Activated CD8-positive, alpha-beta memory T cell treated with anti-CD3 and anti-CD28 coated beads, Interleukin-2, amount 10 ng/mL, durations not matched to agents 7 days and 5 days (primary cell): ENCODE results near the gene MRAP. TPM values are rescaled to one million over a fixed set of nuclear protein-coding genes. Genes with fewer than 3 reads are reported as not detected.

Experiments
- ATAC-seq: fragments of 150-1000 bp; cut with Tn5 transposase; one replicate; pipeline ENCODE4 v1.10.0; 2021; ENCODE audit warnings: moderate library complexity
- CTCF ChIA-PET: fragments of 350-600 bp; sonication (Branson Sonifier 250); formaldehyde crosslinking; loops from one replicate; lab custom pipeline; 2021; ENCODE audit warnings: antibody characterized with exemption; lab: Charles Lee
- DNase-seq: peaks from one replicate; pipeline ENCODE4 v3.0.0-alpha.2; 2020
- H3K27ac Mint-ChIP-seq: one replicate; pipeline ENCODE4 v1.8.0; 2021; ENCODE audit warnings: mild to moderate bottlenecking, mixed read lengths
- H3K27me3 Mint-ChIP-seq: one replicate; pipeline ENCODE4 v1.8.0; 2021; ENCODE audit warnings: mixed read lengths
- H3K36me3 Mint-ChIP-seq: one replicate; pipeline ENCODE4 v1.8.0; 2021; ENCODE audit warnings: mild to moderate bottlenecking, mixed read lengths
- H3K4me1 Mint-ChIP-seq: one replicate; pipeline ENCODE4 v1.8.0; 2021; ENCODE audit warnings: mixed read lengths
- H3K4me3 Mint-ChIP-seq: one replicate; pipeline ENCODE4 v1.8.0; 2021; ENCODE audit warnings: mild to moderate bottlenecking, moderate library complexity, mixed read lengths
- H3K9me3 Mint-ChIP-seq: one replicate; pipeline ENCODE4 v1.8.0; 2022; ENCODE audit warnings: low read depth, mixed read lengths
- total RNA-seq, 2 experiments: library from RNA; stranded (reverse); gene quantifications; one replicate each; pipeline ENCODE4 v1.2.3, GENCODE V29; 2021

The MRAP gene
- total RNA-seq, 2 experiments from 2014 or later, result not detected

DNA sequence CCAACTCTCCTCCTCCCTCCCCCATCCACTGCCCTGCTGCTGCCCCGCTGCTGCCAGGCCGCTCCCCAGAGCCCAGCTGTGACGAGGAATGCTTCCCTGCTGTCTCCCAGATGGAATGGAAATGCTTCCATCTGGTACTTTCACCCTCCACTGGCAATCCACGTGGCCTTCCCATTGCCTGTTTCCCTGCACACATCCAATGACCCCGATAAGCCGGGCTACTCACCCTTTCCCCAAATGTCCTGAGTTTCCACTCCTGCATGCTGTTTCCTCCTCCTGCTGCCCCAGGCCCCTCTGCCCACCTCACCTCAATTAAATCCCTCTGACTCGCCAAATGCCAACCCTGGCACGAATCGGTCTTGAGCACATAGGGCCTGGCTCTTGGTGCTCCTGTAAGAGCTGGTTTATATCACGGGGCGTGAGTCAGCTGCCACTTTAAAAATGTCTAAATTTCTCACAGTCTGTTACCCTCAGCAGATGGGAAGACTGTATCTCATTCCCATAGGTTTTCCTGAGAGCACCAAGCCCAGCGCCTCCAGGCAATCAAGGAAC is 36.4 kb downstream of the MRAP start:
- CTCF ChIA-PET, result no interaction called here
- Mint-ChIP-seq H3K27ac (no peak overlapping the region), H3K4me1 (peaks cover 4% of the 10 kb centered on the region), H3K4me3 (no peak overlapping the region), H3K27me3 (no peaks in the 10 kb centered on the region), H3K9me3 (no peaks in the 10 kb centered on the region), H3K36me3 (peaks cover 46% of the 10 kb centered on the region)
- no peak for DNase-seq
- ATAC-seq, result no peak

DNA sequence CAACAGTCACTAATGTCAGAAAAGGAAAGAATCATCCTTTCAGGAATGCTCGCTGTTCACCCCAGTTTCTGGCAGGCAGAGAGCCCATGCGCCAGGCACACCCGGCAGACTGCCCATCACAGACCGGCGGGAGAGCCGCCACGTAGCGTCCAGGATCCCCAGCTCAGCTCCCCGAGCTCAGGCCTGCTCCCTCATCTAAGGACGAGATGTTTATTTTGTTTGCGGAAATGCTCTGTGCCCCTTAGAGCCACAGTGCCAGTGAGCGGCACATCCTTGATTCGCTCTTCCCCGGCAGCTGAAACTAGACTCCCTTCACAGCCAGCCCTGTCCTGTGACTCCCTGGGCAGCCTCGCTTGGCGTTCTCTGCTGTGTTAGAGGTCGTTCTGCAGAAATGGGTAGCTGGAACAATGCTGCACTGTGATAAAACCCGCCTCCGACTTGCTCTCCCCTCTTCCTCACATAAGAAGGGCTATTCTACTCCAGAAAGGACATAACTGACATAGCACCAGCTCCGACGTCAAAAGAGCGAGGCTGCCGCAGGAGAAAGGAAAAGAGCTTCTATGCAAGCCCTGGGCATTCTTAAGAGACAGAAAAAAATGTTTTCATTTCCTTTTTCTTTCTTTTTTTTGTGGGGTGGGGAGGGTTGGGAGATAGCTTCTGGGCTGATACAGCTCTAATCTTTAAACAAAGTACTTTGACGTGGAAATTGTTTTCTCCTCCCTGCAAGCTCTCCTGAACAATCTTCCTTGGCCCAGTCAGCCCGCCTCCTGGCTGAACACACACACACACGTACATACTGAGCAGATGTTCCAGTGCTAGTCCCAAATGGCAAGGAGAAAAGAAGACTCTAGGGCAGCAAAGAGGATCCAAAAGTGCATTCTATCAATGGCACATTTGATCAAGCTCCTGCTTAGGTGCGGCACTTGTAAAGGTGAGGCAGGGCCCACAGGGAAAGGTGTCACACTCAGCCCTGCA is 37.2 kb downstream of the MRAP start:
- peaks cover 43% of the 10 kb centered on the region for H3K36me3 Mint-ChIP-seq

DNA sequence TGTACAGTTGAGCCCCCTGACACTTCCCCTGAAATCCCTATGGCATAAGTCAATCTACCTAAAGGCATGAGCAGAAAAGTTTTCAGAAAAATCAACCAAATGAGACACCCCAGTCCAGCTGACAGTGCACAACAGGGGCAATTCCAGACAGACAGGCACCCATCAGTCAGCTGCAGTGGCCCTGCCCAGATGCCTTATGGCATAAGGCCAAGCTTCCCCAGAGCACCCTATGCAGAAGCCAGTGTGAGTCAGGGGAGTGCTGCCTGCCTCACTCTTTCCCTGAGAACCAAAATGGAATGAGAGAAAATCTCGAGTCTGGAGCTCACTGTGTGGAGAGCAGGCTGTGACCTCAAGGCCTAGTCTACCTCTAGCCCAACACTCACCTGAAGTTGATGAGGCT is 38.1 kb downstream of the MRAP start:
- CTCF ChIA-PET, result interaction anchor here (1.2 kb wide), 1 partner anchor 10 kb away, joined by 3 read pairs; no protein-coding TSS in a partner anchor
- H3K36me3 Mint-ChIP-seq, result peaks cover 39% of the 10 kb centered on the region
- ATAC-seq (no peak), DNase-seq (no peak)
- no peaks in the 10 kb centered on the region for H3K9me3 Mint-ChIP-seq
- H3K4me1 Mint-ChIP-seq, result peaks cover 4% of the 10 kb centered on the region
- H3K27me3 Mint-ChIP-seq, result no peaks in the 10 kb centered on the region
- H3K27ac Mint-ChIP-seq, result no peak overlapping the region
- no peak overlapping the region for H3K4me3 Mint-ChIP-seq

More for the DNA sequence above, 37.2 kb downstream of the MRAP start:
- no peak for DNase-seq
- Mint-ChIP-seq H3K27me3 (no peaks in the 10 kb centered on the region), H3K27ac (no peak overlapping the region), H3K4me1 (peaks cover 4% of the 10 kb centered on the region), H3K9me3 (no peaks in the 10 kb centered on the region), H3K4me3 (no peak overlapping the region)
- ATAC-seq, result no peak
- CTCF ChIA-PET, result interaction anchor here (0.7 to 1.2 kb wide), 2 partner anchors 10 to 17 kb away, joined by 3 read pairs; no protein-coding TSS in a partner anchor

DNA sequence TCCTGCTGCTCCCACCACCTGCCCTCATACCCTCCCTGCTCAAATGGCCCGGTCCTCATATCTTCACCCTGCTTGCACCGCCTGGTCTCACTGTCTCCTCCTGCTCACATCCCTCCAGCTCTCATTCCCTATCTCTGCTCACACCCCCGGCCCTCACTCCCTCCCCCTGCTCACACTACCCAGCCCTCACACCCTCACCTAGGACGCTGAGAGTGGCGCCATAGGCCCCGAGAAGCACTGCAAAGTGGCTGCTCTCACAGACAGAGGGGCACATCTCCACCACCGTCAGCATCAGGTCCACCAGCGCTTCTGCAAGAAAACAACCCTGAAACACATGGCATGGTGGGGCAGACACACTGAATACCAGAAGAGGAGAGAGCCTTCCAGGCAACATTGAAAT is 38.6 kb downstream of the MRAP start:
- CTCF ChIA-PET, result interaction anchor here (1.2 kb wide), 1 partner anchor 9 kb away, joined by 3 read pairs; no protein-coding TSS in a partner anchor

DNA sequence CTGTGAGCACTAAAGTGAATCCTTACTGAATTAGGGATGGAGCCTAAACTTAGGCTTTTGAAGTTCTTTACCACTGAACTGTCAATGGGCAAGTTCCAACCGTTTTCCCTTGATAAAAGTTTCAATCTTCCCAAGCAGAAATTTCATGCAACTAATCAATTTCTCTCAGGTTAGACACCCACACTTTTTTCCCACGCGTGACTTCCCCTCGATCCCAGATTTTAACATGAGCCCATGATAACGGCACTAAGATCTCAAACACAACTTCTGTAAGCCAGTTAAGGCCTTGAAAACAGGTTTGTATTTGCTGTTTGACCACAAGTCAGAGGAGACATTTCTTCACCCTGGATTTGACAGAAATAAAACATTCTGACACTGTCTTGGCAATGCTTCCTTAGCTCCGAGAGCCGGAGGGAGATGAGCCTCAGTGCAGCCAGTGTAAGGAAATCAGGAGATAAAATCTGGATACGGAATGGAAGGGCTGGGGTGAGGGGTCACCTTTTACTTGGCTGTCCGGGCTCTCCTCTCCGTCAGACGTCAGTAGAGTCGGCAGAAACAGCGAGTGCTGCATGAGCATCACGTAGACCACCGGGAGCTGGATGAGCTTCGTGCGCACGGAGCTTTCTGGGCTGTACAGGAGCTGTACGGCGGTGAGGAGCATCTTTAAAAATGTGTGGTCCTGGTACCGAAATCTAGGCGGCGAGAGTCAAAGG is 39.7 kb downstream of the MRAP start:
- H3K27me3 Mint-ChIP-seq, result no peaks in the 10 kb centered on the region
- CTCF ChIA-PET, result interaction anchor here (0.5 to 0.7 kb wide), 2 partner anchors 263 to 335 kb away, joined by 4 to 5 read pairs; no protein-coding TSS in a partner anchor
- ATAC-seq (no peak), DNase-seq (no peak)
- H3K4me1 Mint-ChIP-seq, result peaks cover 4% of the 10 kb centered on the region
- H3K4me3 Mint-ChIP-seq, result no peak overlapping the region
- peaks cover 2% of the 10 kb centered on the region for H3K9me3 Mint-ChIP-seq
- H3K36me3 Mint-ChIP-seq, result peaks cover 37% of the 10 kb centered on the region
- H3K27ac Mint-ChIP-seq, result no peak overlapping the region

More for the DNA sequence above, 38.6 kb downstream of the MRAP start:
- Mint-ChIP-seq H3K36me3 (peaks cover 40% of the 10 kb centered on the region), H3K27me3 (no peaks in the 10 kb centered on the region), H3K9me3 (no peaks in the 10 kb centered on the region), H3K27ac (no peak overlapping the region), H3K4me1 (peaks cover 4% of the 10 kb centered on the region), H3K4me3 (no peak overlapping the region)
- ATAC-seq (no peak), DNase-seq (no peak)

DNA sequence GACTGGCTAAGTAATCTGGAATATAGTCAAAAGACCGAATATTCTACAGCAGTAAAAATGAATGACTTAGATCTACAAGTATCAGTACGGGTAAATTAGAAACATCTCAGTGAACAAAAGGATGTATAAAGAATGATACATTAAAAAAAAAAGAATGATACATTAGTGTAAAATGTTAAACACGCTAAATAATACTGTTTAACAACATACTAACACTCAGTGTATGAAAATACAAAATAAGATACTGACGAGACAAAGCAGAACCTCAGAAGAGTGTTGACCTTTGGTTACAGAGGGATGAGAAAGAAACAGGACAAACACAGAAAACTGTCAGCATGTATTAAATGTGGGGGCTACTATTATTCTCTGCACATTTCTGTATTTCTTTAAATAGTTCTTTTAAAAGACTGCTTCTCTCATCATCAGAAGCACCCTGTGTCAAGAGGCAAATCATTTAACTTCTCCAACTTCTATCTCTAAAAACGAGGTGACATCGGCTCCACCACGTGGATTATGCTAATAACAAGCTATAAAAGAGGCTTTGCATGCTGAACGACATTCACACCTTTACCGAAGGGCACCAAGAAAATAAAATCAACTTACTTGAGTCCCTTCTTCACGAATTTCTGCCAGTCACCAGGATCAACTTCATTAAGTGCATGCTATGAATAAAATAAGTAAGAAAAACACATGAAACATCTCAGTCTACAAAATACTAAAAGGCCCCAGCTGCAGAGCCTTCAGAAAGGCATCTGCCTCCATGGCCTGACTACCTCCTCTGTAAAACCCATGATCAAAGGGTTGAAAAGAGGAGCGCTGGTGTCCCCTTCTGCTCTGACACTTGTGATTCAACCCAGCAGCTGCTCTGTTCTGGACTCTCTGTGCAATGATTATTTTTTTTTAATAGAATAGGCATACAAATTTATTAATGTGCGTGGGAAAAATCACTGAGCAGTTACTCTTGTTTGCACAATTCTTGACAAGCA is 42.5 kb downstream of the MRAP start:
- Mint-ChIP-seq H3K27me3 (no peaks in the 10 kb centered on the region), H3K4me1 (peaks cover 4% of the 10 kb centered on the region), H3K9me3 (peaks cover 11% of the 10 kb centered on the region), H3K36me3 (peaks cover 51% of the 10 kb centered on the region), H3K27ac (no peak overlapping the region), H3K4me3 (no peak overlapping the region)
- CTCF ChIA-PET, result interaction anchor here (0.5 kb wide), 1 partner anchor 220 kb away, joined by 3 read pairs; no protein-coding TSS in a partner anchor
- DNase-seq, result no peak
- ATAC-seq, result no peak

GRCh38 chr21:32346951-32347350 is 48.3 kb downstream of the MRAP start:
- ATAC-seq (no peak), DNase-seq (no peak)
- Mint-ChIP-seq H3K4me1 (peaks cover 11% of the 10 kb centered on the region), H3K27ac (no peak overlapping the region), H3K9me3 (peaks cover 11% of the 10 kb centered on the region), H3K36me3 (peaks cover 80% of the 10 kb centered on the region), H3K27me3 (no peaks in the 10 kb centered on the region), H3K4me3 (no peak overlapping the region)
- CTCF ChIA-PET, result interaction anchor here (0.9 kb wide), 1 partner anchor 10 kb away, joined by 3 read pairs; no protein-coding TSS in a partner anchor

DNA sequence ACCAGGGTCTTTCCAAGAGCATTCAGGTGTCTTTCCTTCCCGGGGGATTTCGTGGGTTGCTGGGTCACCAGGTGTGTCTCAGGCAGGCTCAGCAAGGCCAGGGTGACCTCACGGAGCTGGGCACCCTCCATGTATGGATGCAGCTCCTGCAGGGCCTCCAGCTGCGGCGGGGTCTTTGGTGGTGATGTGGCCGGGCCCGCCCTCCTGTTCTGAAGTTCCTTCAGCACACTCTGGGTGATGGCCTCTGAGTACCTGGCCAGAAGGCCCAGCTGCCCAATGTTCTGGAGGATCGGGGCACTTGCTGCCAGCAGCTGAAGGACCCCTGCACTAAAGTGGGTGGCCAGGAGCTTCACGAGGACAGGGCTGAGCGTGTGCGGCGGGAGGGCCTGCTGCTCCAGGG is 48.7 kb downstream of the MRAP start:
- Mint-ChIP-seq H3K36me3 (peaks cover 83% of the 10 kb centered on the region), H3K9me3 (peaks cover 11% of the 10 kb centered on the region), H3K27me3 (no peaks in the 10 kb centered on the region), H3K4me1 (peaks cover 11% of the 10 kb centered on the region), H3K4me3 (no peak overlapping the region), H3K27ac (no peak overlapping the region)
- DNase-seq (no peak), ATAC-seq (no peak)
- CTCF ChIA-PET, result no interaction called here

DNA sequence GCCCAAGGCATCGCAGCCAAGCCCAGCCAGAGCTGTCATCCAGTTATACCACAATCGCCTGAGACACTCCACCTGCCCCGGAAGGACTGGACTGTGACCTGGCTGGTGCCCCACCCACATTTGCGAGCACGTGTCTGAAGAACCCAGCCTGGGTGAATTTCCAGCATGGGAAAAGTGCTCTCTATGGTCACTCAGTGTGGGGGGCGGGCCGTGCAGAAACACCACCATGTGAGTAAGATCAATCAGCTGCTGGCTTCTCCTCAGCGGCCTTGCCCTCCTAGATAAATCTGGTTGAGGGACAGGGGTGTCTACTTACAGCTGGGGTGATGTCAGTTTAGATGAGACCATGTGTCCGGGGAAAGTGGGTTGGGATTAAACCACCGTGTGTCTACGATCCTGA is 49.3 kb downstream of the MRAP start:
- no peak overlapping the region for H3K27ac Mint-ChIP-seq
- no peak overlapping the region for H3K4me3 Mint-ChIP-seq
- H3K36me3 Mint-ChIP-seq, result peaks cover 81% of the 10 kb centered on the region
- peaks cover 11% of the 10 kb centered on the region for H3K4me1 Mint-ChIP-seq
- peaks cover 11% of the 10 kb centered on the region for H3K9me3 Mint-ChIP-seq
- DNase-seq (no peak), ATAC-seq (no peak)
- no peaks in the 10 kb centered on the region for H3K27me3 Mint-ChIP-seq
- CTCF ChIA-PET, result interaction anchor here (0.7 kb wide), 1 partner anchor 253 kb away, joined by 3 read pairs; no protein-coding TSS in a partner anchor

DNA sequence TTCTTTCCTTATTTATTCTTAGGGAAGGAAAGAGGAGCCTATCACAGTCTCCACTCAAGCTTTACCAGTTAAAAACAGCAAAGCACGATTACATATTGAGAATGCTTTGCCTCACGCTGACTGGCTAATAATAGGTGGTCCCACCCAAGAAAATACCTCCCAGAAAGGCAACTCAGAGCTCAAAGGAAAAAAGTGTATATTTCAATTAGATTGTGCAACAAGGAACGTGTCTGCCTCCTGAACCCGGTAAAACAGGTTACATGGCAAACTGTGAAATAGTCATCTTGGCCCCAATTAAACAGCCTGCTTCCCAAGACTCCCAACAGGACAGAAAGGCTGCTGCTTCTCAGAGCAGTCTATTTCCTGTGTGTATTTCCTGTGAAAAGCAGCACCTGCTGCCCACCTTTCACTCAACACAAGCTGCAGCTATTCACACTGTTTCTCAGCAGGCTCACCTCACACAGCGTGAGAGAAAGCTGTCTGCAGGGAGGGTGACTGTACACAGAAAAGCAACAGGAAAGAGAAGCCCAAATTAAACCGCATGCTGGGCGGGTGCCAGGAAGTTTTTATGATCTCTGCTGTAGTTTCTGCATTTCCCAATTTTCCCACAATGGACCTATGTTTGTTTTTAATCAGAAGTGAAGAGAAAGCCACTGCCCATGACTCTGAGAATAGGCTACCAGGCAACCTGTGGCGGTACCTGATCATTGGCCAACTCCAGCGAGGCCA is 50.1 kb downstream of the MRAP start:
- H3K27ac Mint-ChIP-seq, result no peak overlapping the region
- ATAC-seq (no peak), DNase-seq (no peak)
- peaks cover 7% of the 10 kb centered on the region for H3K9me3 Mint-ChIP-seq
- CTCF ChIA-PET, result interaction anchor here (0.6 to 0.7 kb wide), 2 partner anchors 252 to 260 kb away, joined by 3 read pairs; no protein-coding TSS in a partner anchor
- peaks cover 11% of the 10 kb centered on the region for H3K4me1 Mint-ChIP-seq
- peaks cover 80% of the 10 kb centered on the region for H3K36me3 Mint-ChIP-seq
- no peak overlapping the region for H3K4me3 Mint-ChIP-seq
- no peaks in the 10 kb centered on the region for H3K27me3 Mint-ChIP-seq

DNA sequence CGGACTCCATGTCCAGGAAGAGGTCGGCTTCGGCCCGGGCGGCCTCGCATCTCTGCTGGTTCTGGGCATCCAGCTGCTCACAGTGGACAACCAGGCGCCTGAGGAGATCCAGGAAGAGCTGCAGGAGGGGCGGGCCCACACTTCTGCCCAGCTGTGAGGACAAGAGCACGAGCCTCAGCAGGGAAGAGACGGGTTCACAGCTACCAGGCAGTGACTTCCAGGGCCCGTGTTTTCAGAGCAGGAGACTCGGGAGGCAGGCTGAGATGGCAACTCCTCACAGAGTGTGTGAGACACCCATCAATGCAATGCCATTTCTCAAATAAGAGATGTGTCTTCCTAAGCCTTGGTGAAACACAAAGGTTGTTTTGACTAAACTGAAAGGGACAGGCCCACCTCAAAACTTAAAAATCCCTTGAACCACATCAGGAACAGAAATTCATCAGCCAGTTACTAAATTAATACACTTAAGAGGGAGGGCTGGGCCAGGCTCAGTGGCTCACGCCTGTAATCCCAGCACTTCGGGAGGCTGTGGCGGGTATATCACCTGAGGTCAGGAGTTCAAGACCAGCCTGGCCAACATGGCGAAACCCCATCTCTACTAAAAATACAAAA is 50.8 kb downstream of the MRAP start:
- CTCF ChIA-PET, result interaction anchor here (0.6 kb wide), 1 partner anchor 259 kb away, joined by 3 read pairs; no protein-coding TSS in a partner anchor
- ATAC-seq (no peak), DNase-seq (no peak)
- H3K4me3 Mint-ChIP-seq, result no peak overlapping the region
- H3K36me3 Mint-ChIP-seq, result peaks cover 79% of the 10 kb centered on the region
- no peaks in the 10 kb centered on the region for H3K27me3 Mint-ChIP-seq
- H3K27ac Mint-ChIP-seq, result peak overlapping the region; percentile 25
- peaks cover 4% of the 10 kb centered on the region for H3K9me3 Mint-ChIP-seq
- peaks cover 11% of the 10 kb centered on the region for H3K4me1 Mint-ChIP-seq
